Measurements from ENCODE around the gene ERI3.

DNA sequence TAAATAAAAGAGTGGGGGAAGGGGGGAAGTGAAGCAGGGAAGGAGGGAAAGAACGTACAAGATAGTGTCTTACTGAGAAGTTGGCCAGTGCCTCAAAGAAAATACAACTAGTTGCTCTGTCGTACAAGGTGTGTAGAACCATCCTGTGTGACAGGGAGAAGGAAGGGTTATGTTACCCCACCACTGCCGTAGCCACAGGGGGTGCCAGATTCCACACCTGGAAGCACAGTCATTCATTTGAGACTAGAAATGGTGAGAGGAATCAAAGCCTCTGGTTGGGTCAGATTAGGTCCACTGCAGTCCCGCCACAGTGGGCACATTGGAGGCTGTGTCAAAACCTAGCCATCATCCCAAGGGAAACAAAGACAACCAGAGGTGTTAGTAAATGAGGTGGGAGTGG lies 2.7 kb upstream of the ERI3 start:
- TF ChIP-seq TAF9B (IDR thresholded peaks at IDR 0.05; ENCODE audit: partially characterized antibody) (no peak), RAD21 (CRISPR knock-in tag; conservative IDR thresholded peaks at IDR 0.05 in 1 of 2, IDR thresholded peaks at IDR 0.05 in 1 of 2) (no peak), ZNF512 (tag; IDR thresholded peaks at IDR 0.05) (no peak), GABPB1 (CRISPR knock-in tag; IDR thresholded peaks at IDR 0.05) (no peak), JUNB (CRISPR knock-in tag; conservative IDR thresholded peaks at IDR 0.05) (no peak), HCFC1 (IDR thresholded peaks at IDR 0.05; ENCODE audit: low read depth, low read length) (no peak)
